ENCODE data around the gene TRIM63. TPM values are rescaled to one million over a fixed set of nuclear protein-coding genes. Genes with fewer than 3 reads are reported as not detected.

The TRIM63 gene
- 0.74 TPM in 1 of 2 replicates, not detected in the other for total RNA-seq

GRCh38 chr1:26067432-26067911 lies at the start of gene TRIM63:
TRIM63 (minus strand) TSS chr1:26067630; CDS start chr1:26067494, 136 bp downstream.

GRCh38 chr1:26111530-26112406 lies 44.3 kb upstream of the TRIM63 start, which contains the start of gene PDIK1L:
PDIK1L (plus strand) TSS chr1:26111824; CDS start chr1:26114309, 2,485 bp downstream.

DNA sequence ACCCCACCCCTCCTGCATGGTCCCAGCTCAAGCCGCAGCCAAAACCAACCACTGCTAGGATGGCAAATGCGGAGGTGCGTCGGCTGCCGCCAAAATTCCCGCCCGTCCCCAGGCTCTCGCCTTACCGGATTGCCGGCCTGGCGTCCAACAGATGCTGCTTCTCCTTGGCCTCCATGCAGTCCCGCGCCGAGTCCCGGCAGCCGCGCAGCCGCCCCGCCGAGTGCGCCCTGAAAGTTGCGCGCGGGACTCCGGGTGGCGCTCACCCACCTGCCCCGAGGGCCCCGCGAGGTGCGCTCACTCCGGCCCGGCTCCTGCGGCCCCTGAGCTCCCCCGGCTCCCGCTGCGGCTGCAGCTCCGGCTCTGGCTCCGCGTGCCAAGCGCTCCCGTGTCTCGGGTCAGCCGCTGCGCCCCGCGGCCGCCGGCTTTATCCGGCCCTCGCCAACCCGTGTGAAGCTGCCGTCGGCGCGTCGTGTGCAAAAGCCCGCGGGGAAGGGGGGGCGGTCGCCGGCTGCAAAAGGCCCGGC lies 21.6 kb downstream of the TRIM63 start, which contains the start of gene SLC30A2:
TSS of gene SLC30A2 (minus strand) at position 397 of the 524 bp plus-strand sequence. CDS start at position 175, 222 bp downstream.

GRCh38 chr1:26021647-26022403 lies 45.6 kb downstream of the TRIM63 start, which contains the start of gene EXTL1:
EXTL1 (plus strand) TSS chr1:26021775; CDS start chr1:26022647, 872 bp downstream.

Other genes starting within 250 kb of the TRIM63 start
- gene MTFR1L, start 247.7 kb downstream of the TRIM63 start, total RNA-seq: 31.9 and 42.4 TPM in 2 replicates
- 0.28 TPM in 2 replicates for gene AUNIP, start 208.2 kb downstream of the TRIM63 start, total RNA-seq
- gene PAQR7, start 191.9 kb downstream of the TRIM63 start, total RNA-seq: 9.2 and 12.9 TPM in 2 replicates
- gene STMN1, start 161.2 kb downstream of the TRIM63 start, total RNA-seq: 23.5 and 24.0 TPM in 2 replicates
- 5.5 and 5.8 TPM in 2 replicates for gene PAFAH2, start 69.6 kb downstream of the TRIM63 start, total RNA-seq
- 0.09 and 0.14 TPM in 2 replicates for gene EXTL1, start 45.9 kb downstream of the TRIM63 start, total RNA-seq
- not detected in 2 replicates for gene SLC30A2, start 21.5 kb downstream of the TRIM63 start, total RNA-seq
- gene PDIK1L, start 44.2 kb upstream of the TRIM63 start, total RNA-seq: 3.1 and 4.3 TPM in 2 replicates
- not detected in 2 replicates for gene FAM110D, start 91.4 kb upstream of the TRIM63 start, total RNA-seq
- not detected in 2 replicates for gene C1orf232, start 101.3 kb upstream of the TRIM63 start, total RNA-seq
- gene ZNF593, start 102.3 kb upstream of the TRIM63 start, total RNA-seq: 27.0 and 32.4 TPM in 2 replicates
- not detected in 2 replicates for gene ZNF593OS, start 104.2 kb upstream of the TRIM63 start, total RNA-seq
- gene CNKSR1, start 109.9 kb upstream of the TRIM63 start, total RNA-seq: 0.14 TPM in 1 of 2 replicates, not detected in the other
- gene CATSPER4, start 123.0 kb upstream of the TRIM63 start, total RNA-seq: not detected in 2 replicates
- 3.3 and 3.7 TPM in 2 replicates for gene CEP85, start 166.6 kb upstream of the TRIM63 start, total RNA-seq
- 30.7 and 32.1 TPM in 2 replicates for gene SH3BGRL3, start 212.5 kb upstream of the TRIM63 start, total RNA-seq
- gene UBXN11, start 239.0 kb upstream of the TRIM63 start, total RNA-seq: 2.7 and 3.5 TPM in 2 replicates